WTC11 (cell line): ENCODE results near the gene ADCY2.

ENCODE experiments used
- CTCF ChIP-seq: fragments of 200-600 bp; IDR thresholded peaks from 2 replicates; pipeline ENCODE4 v1.8.0; 2022; ENCODE audit warnings: antibody characterized with exemption
- JUN ChIP-seq: sonication (generic); formaldehyde crosslinking; IDR thresholded peaks from 2 replicates; pipeline ENCODE4 v1.8.0; 2023; ENCODE audit warnings: mild to moderate bottlenecking, missing genetic modification reagents
- ZNF138 ChIP-seq: sonication (generic); formaldehyde crosslinking; conservative IDR thresholded peaks from 2 replicates; pipeline ENCODE4 v1.8.1; 2022; ENCODE audit warnings: mild to moderate bottlenecking, moderate library complexity, missing genetic modification reagents

GRCh38 chr5:7770436-7770835 lies 374.5 kb downstream of the ADCY2 start:
- TF ChIP-seq ZNF138 (CRISPR knock-in tag) (no peak), CTCF (no peak), JUN (no peak)
